Right cardiac atrium (tissue), 5 donors: Measurements from ENCODE around the gene UQCC5. TPM values are rescaled to one million over a fixed set of nuclear protein-coding genes. Genes with fewer than 3 reads are reported as not detected.

ENCODE experiments used
- ATAC-seq, 2 donors: fragments of 200-7000 bp; cut with Tn5 transposase; one replicate each; pipeline versions ENCODE4 v1.8.0 to v1.9.1; 2020; ENCODE audit warnings: moderate library complexity in 2 of 2, mild to moderate bottlenecking in 1 of 2
- DNase-seq, 3 donors: peaks; one replicate each; pipeline ENCODE4 v3.0.0-alpha.2; 2020
- H3K27ac ChIP-seq: one replicate; pipeline ENCODE4 v1.5.1; 2013; ENCODE audit warnings: mild to moderate bottlenecking, low read length, control low read depth, moderate library complexity
- H3K27me3 ChIP-seq: one replicate; pipeline ENCODE4 v1.6.1; 2013; ENCODE audit not compliant: control insufficient read depth, insufficient read depth
- H3K4me1 ChIP-seq: one replicate; pipeline ENCODE4 v1.6.1; 2013; ENCODE audit warnings: low read length; ENCODE audit not compliant: control insufficient read depth, insufficient read depth
- H3K4me3 ChIP-seq: one replicate; pipeline ENCODE4 v1.5.1; 2013; ENCODE audit warnings: low read length, control low read depth
- H3K9me3 ChIP-seq: one replicate; pipeline ENCODE4 v1.6.1; 2013; ENCODE audit warnings: low read length; ENCODE audit not compliant: control insufficient read depth
- WGBS: extraction: QIAGEN DNeasy Blood & Tissue Kit; methylation state at CpG from one replicate; pipeline ENCODE4 v1.1.7; 2013; 5-methylcytosine and 5-hydroxymethylcytosine counted together
- intact Hi-C, 4 donors: fragments of 100-400 bp; cut with DNase I; formaldehyde crosslinking; loops; one replicate each; pipeline versions ENCODE4 v1.11.0 to v1.14.0; 2022 to 2023
- polyA plus RNA-seq: library from polyadenylated mRNA; stranded (reverse); fragments of 200-250 nt; gene quantifications from one replicate; pipeline ENCODE4 v1.2.3, GENCODE V29; 2013
- total RNA-seq, 4 donors: library from RNA; stranded (reverse); fragmentation: NEBNext Ultra II Directional; extraction: Animal tissue kit (Norgen Biotek cat#: 25700); gene quantifications; one replicate each; pipeline ENCODE4 v1.2.1, GENCODE V29; 2021
- donor health status: healthy with polysubstance abuse.
- donor health status: DM: no; HTN: yes; CAD: no.
- donor health status: DM: no; HTN: no; CAD: no.
- donor health status: DM: no; HTN: yes; CAD: no; lungs with severe emphysema.
- donor health status: DM: yes; HTN: yes; CAD: no.

Gene UQCC5
- total and polyA plus RNA-seq, 5 donors: 52.4 to 97.3 (median 62.4) TPM

DNA sequence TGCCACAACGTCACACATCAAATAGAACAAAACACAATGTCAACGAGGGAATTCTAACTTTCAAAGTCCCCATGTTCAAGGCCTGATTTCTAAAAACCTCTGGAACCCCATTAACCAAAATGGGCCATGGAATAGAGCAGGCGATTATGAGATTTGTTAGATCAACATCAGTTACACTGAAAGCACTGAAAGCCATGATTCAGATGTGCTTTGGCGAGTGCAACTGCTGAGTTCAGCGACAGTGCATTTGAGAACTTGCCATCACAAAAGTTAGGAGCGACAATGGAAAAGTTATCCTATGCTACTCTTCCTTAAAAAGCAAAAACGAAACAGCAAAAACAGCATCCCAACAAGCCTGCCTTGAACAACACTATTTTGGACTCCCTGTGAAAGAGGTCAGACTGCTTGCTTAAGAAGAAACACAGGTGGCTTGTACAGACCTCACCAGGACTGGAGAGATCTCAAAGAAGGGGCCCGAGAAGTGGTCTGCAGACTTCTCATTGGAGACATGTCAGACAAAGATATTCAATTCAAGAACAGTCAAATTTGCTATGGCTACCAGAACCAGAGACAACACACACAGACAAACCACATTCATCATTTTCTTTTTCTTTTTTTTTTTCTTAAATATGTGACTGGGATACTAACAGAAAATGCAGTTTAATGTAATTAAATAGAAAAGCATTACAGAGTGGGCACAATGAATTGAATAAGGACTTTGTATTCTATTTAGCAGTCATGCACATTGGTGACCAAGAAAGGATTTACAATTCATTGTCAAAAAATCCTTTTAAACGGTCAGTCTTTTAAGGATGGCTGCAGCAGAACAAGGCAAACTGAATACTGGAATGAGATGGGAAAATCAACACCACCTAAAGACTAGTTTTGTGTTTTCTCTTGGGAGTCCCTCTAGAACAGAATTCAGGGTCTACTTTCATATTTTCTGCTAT lies 20.9 kb downstream of the UQCC5 start:
- Histone ChIP-seq H3K27me3 (no peaks in the 10 kb centered on the region), H3K4me3 (no peak overlapping the region), H3K27ac (no peak overlapping the region), H3K9me3 (no peaks in the 10 kb centered on the region), H3K4me1 (peaks cover 3% of the 10 kb centered on the region)
- ATAC-seq (no peak), DNase-seq (no peak)
- WGBS: 86% methylated on average over 9 of the region's 9 CpGs
- intact Hi-C loops: no loop called here

DNA sequence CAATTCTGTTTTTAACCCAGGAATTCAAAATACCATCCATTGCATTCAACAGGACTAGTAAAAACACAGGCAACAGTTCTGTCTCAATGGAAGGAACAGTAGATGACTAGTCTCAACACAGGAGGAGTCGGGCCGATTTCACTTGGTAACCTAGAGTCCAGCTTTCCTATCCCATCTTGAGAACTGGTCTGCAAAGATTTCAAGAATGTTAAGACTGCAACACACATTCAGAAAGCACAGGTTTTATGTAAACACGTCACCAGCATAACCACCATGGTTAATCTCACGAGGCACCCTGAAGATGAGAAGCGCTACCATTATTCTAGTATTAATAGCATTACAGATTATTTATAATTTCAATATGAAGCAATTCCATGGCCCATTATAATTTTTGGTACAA lies 22.0 kb downstream of the UQCC5 start:
- intact Hi-C loops: no loop called here

DNA sequence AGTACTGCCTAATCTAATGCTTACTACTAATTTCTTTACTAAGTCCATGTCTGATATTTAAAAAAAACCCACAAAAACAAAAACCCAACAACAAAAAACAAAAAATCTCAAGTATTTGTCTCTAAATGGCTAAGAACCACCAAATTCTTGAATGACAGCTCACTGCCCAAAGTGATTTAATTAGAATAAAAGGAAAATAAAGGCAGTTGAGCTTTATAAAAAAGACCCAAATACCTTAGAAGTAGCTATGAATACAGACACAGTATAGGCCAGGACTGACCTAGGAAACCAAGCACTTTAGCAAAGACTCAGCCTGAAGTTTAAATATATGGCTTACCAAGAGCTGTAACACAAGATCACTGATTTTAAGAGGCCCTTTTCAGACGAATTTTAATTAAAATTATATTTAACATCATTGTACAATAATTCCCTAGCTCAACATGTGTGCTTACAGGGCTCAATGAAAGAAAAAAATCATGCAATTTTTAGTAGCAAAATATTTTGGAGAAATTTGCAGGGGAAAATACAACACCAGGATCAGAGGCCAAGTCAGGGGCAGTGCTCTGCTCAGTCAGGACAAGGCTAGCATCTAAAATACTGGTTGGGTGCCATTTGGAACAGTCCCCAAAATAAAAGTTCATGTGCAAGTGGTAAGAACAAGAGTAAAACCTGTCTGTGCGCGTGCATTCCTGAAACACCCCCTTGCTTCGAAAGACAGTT lies 24.8 kb downstream of the UQCC5 start:
- no peaks in the 10 kb centered on the region for H3K27me3 ChIP-seq
- no peak overlapping the region for H3K27ac ChIP-seq
- ATAC-seq (peak in 1 of 2 donors; percentile 38), DNase-seq (no peak)
- intact Hi-C loops: no loop called here
- H3K4me3 ChIP-seq: no peak overlapping the region
- 73% methylated on average over 4 of the region's 4 CpGs for WGBS
- no peaks in the 10 kb centered on the region for H3K4me1 ChIP-seq
- H3K9me3 ChIP-seq: no peaks in the 10 kb centered on the region

More for the DNA sequence above, 22.0 kb downstream of the UQCC5 start:
- Histone ChIP-seq H3K9me3 (no peaks in the 10 kb centered on the region), H3K4me3 (no peak overlapping the region), H3K27me3 (no peaks in the 10 kb centered on the region), H3K4me1 (no peaks in the 10 kb centered on the region), H3K27ac (no peak overlapping the region)
- ATAC-seq (no peak), DNase-seq (no peak)
- WGBS: 94% methylated on average over 5 of the region's 5 CpGs

DNA sequence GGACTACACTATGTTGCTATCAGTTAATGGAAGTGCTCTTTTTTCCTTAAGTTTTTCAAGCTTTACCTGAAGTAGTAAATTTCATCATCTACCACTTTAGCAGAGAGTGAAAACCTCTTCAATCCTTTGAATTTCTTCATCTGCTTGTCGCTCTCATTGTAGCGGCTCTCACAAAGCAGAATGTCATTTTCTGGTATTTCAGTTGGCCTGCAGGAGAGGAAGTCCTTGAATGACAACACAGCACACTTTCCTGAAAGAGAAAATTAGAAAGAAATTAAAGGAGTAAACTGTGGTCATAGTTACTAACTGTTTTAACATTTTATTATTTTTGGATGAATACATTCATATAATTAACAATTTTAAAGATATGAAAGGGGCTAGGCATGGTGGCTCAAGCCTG lies 27.6 kb downstream of the UQCC5 start:
- no peaks in the 10 kb centered on the region for H3K9me3 ChIP-seq
- intact Hi-C loops: no loop called here
- H3K27ac ChIP-seq: no peak overlapping the region
- 93% methylated on average over 2 of the region's 2 CpGs for WGBS
- H3K4me3 ChIP-seq: no peak overlapping the region
- ATAC-seq (no peak), DNase-seq (no peak)
- no peaks in the 10 kb centered on the region for H3K27me3 ChIP-seq
- no peaks in the 10 kb centered on the region for H3K4me1 ChIP-seq

DNA sequence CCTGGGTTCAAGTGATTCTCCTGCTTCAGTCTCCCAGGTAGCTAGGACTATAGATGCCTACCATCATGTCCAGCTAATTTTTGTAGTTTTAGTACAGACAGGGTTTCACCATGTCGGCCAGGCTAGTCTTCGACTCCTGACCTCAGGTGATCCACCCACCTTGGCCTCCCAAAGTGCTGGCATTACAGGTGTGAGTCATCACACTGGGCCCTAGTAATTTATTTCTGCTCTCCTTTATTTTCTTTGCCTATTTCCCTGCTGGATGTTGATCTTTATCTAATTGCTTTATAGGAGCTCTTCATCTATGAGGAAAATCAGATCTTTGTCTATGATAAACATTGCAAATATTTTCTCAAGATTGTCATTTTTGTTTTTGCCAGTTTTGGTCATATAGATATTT lies 31.7 kb downstream of the UQCC5 start:
- 95% methylated on average over 2 of the region's 2 CpGs for WGBS
- no peak overlapping the region for H3K4me3 ChIP-seq
- DNase-seq (no peak), ATAC-seq (no peak)
- no peaks in the 10 kb centered on the region for H3K9me3 ChIP-seq
- H3K27ac ChIP-seq: no peak overlapping the region
- intact Hi-C loops: no loop called here
- no peaks in the 10 kb centered on the region for H3K27me3 ChIP-seq
- no peaks in the 10 kb centered on the region for H3K4me1 ChIP-seq

DNA sequence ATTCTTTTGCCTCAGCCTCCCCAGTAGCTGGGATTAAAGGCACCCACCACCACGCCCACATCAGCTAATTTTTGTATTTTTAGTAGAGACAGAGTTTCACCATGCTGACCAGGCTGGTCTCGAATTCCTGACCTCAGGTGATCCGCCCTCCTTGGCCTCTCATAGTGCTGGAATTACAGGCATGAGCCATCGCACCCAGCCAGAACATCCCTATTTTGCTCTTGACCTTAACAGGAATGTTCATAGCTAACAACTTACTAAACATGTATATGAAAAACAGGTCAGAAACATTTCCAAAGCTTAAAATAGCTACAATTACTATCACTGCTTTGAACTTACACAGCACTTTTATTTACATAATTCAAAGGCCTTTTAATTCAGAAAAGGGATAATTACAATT lies 33.7 kb downstream of the UQCC5 start:
- no peak for ATAC-seq
- H3K9me3 ChIP-seq: no peaks in the 10 kb centered on the region
- intact Hi-C loops: no loop called here
- DNase-seq: no peak
- H3K4me1 ChIP-seq: peaks cover 3% of the 10 kb centered on the region
- H3K4me3 ChIP-seq: no peak overlapping the region
- 78% methylated on average over 4 of the region's 4 CpGs for WGBS
- no peak overlapping the region for H3K27ac ChIP-seq
- no peaks in the 10 kb centered on the region for H3K27me3 ChIP-seq

DNA sequence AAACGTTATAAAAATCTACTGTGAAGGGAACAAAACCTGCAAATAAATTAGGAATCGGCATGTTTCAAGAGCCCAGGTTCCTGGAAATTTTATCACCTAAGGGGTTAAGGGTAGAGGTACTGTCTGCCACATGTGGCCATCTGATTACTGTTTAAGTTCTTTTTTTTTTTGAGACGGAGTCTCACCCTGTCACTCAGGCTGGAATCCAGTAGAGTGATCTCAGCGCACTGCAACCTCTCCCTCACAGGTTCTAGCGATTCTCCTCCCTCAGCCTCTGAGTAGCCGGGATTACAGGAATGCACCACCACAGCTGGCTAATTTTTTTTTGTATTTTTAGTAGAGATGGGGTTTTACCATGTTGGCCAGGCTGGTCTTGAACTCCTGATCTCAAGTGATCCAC lies 35.8 kb downstream of the UQCC5 start:
- Histone ChIP-seq H3K27me3 (no peaks in the 10 kb centered on the region), H3K9me3 (no peaks in the 10 kb centered on the region), H3K4me1 (peaks cover 3% of the 10 kb centered on the region), H3K4me3 (no peak overlapping the region), H3K27ac (no peak overlapping the region)
- no peak for ATAC-seq
- intact Hi-C loops: no loop called here
- 59% methylated on average over 6 of the region's 6 CpGs for WGBS
- no peak for DNase-seq

DNA sequence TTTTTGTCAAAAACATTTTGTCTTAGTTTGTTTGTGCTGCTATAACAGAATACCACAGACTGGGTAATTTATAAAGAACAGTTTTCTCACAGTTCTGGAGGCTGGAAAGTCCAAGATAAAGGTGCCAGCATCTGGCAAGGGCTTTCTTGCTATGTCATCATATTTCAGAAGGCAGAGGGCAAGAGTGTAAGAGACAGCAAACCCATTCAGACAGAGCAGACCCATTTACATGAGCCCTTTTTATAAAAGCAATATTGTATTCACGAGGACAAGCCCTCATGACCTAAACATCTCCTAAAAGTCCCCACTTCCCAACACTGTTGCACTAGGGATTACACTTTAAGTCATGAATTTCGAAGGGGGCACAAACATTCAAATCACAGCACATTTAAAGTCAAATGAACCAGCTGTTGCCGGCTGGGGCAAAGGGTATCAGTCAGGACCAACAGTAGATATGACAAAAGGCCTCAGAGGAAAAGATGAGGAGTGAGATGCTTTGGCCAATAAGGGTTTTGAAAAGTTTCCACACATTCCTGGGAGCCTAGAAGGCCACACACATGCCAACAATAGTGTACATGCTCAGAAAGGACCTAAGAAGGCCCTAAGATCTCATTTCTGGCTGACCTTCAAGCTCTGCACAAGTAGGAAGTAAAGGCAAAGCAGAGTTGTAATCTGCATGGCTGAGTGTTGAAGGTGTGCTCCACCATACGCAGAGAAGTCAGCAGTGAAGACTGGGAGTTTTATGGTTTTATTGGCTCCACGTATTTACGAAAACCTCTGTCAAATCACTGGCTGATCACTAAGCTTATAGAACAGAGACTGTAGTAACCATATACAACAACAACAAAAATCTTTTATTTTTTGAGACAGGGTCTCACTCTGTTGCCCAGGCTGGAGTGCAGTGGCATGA lies 37.9 kb downstream of the UQCC5 start:
- intact Hi-C loops: no loop called here
- ATAC-seq: peak in 1 of 2 donors; percentile 42
- H3K4me1 ChIP-seq: peaks cover 3% of the 10 kb centered on the region
- no peak overlapping the region for H3K4me3 ChIP-seq
- H3K27ac ChIP-seq: no peak overlapping the region
- whole genome bisulfite sequencing: 82% methylated on average over 6 of the region's 6 CpGs
- H3K9me3 ChIP-seq: no peaks in the 10 kb centered on the region
- no peaks in the 10 kb centered on the region for H3K27me3 ChIP-seq
- no peak for DNase-seq

Other genes with a start within 250 kb of the UQCC5 start
- gene GLYCTK, start 248.8 kb upstream of the UQCC5 start, total RNA-seq: 1 to 10 TPM; 4.2 to 7.5 (median 6.3) TPM
- 8.1 TPM for gene GLYCTK, start 248.8 kb upstream of the UQCC5 start, polyA plus RNA-seq
- 1 to 10 TPM; 3.0 to 4.0 (median 3.7) TPM for gene DNAH1, start 220.3 kb upstream of the UQCC5 start, total RNA-seq
- 2.6 TPM for gene DNAH1, start 220.3 kb upstream of the UQCC5 start, polyA plus RNA-seq
- 10 to 100 TPM; 48.4 to 59.1 (median 55.9) TPM for gene BAP1, start 126.6 kb upstream of the UQCC5 start, total RNA-seq
- gene BAP1, start 126.6 kb upstream of the UQCC5 start, polyA plus RNA-seq: 43.0 TPM
- gene PHF7, start 125.9 kb upstream of the UQCC5 start, total RNA-seq: 10 to 100 TPM; 15.9 to 28.5 (median 18.3) TPM
- gene PHF7, start 125.9 kb upstream of the UQCC5 start, polyA plus RNA-seq: 10.9 TPM
- gene SEMA3G, start 91.5 kb upstream of the UQCC5 start, total RNA-seq: 10 to 100 TPM in 1 of 4 donors, 1 to 10 TPM in 3; 4.7 to 13.1 (median 8.3) TPM
- 11.2 TPM for gene SEMA3G, start 91.5 kb upstream of the UQCC5 start, polyA plus RNA-seq
- 1,000 to 10,000 TPM; 2,349 to 3,477 (median 2,851) TPM for gene TNNC1, start 82.6 kb upstream of the UQCC5 start, total RNA-seq
- 6,305 TPM for gene TNNC1, start 82.6 kb upstream of the UQCC5 start, polyA plus RNA-seq
- gene NISCH, start 81.0 kb upstream of the UQCC5 start, total RNA-seq: 10 to 100 TPM; 48.6 to 59.2 (median 53.0) TPM
- 31.2 TPM for gene NISCH, start 81.0 kb upstream of the UQCC5 start, polyA plus RNA-seq
- 100 to 1,000 TPM in 2 of 4 donors, 10 to 100 TPM in 2; 91.9 to 159 (median 101) TPM for gene STAB1, start 41.3 kb upstream of the UQCC5 start, total RNA-seq
- gene STAB1, start 41.3 kb upstream of the UQCC5 start, polyA plus RNA-seq: 69.5 TPM
- 100 to 1,000 TPM; 123 to 223 (median 154) TPM for gene NT5DC2, start 2.7 kb upstream of the UQCC5 start, total RNA-seq
- 322 TPM for gene NT5DC2, start 2.7 kb upstream of the UQCC5 start, polyA plus RNA-seq
- 10 to 100 TPM; 51.4 to 56.8 (median 55.6) TPM for gene PBRM1, start 149.3 kb downstream of the UQCC5 start, total RNA-seq
- gene PBRM1, start 149.3 kb downstream of the UQCC5 start, polyA plus RNA-seq: 10.0 TPM
- 10 to 100 TPM; 25.2 to 43.9 (median 29.1) TPM for gene GNL3, start 149.4 kb downstream of the UQCC5 start, total RNA-seq
- 27.7 TPM for gene GNL3, start 149.4 kb downstream of the UQCC5 start, polyA plus RNA-seq
- 10 to 100 TPM; 35.6 to 41.8 (median 41.0) TPM for gene GLT8D1, start 169.2 kb downstream of the UQCC5 start, total RNA-seq
- 32.9 TPM for gene GLT8D1, start 169.2 kb downstream of the UQCC5 start, polyA plus RNA-seq
- 10 to 100 TPM; 78.9 to 81.8 (median 79.9) TPM for gene SPCS1, start 169.5 kb downstream of the UQCC5 start, total RNA-seq
- gene SPCS1, start 169.5 kb downstream of the UQCC5 start, polyA plus RNA-seq: 132 TPM
- 10 to 100 TPM; 16.4 to 18.2 (median 17.5) TPM for gene NEK4, start 234.3 kb downstream of the UQCC5 start, total RNA-seq
- gene NEK4, start 234.3 kb downstream of the UQCC5 start, polyA plus RNA-seq: 4.5 TPM
- not detected for gene ITIH1, start 241.0 kb downstream of the UQCC5 start, total RNA-seq
- 0.18 TPM for gene ITIH1, start 241.0 kb downstream of the UQCC5 start, polyA plus RNA-seq